ENCODE results near the gene DBNDD1. TPM values are rescaled to one million over a fixed set of nuclear protein-coding genes. Genes with fewer than 3 reads are reported as not detected.

Gene DBNDD1
- total and polyA plus RNA-seq, 10 of the 15 experiments (the other 5 are each of a cell fraction or from before 2014, with no cell fraction given) = 0.06 to 4.6 (median 0.55) TPM

DNA sequence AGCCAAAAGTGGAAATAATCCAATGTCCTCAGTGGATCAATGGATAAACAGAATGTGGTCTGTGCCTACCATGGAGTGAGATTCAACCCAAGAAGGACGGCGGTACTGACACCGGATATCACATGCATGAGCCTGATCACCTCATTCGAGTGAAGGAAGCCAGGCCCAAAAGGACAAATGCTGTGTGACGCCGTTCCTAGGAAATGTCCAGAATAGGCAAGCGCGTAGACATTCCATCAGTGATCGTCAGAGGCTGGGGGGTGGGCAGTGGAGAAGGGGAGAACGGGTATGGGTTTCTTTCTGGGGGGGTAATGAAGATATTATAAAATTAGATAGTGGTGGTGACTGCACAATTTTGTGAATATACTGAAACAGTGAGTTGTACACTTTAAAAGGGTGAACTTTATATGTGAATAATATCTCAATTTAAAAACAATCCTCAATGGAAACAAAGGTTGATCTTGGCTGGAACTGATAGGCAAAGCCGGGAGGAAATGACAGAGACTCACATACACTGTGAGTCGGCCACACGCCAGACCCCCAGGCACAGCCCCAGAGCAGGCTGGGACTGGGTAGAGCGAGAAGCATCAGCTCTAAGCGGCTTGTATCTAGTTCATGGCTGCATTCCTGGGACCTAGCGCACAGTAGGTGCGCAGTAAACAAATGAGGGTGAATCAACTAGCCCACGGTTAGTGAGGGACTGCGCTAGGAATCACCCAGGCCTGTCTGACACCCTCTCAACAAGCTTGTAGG is 3.5 kb downstream of the DBNDD1 start:
- SMC1A ChIA-PET (ENCODE audit: uncharacterized antibody, unreplicated experiment) = no interaction called here
- H2AFZ ChIP-seq (ENCODE audit: control insufficient read depth, low read depth, low read length) = no peak overlapping the region
- no peaks in the 10 kb centered on the region for H4K20me1 ChIP-seq (ENCODE audit: control insufficient read depth, insufficient read depth)
- H3K27me3 ChIP-seq (replicated peaks in 1 of 2; ENCODE audit: control insufficient read depth in 2 of 2, insufficient read depth in 2 of 2, low read length in 1 of 2) = peaks cover 5 to 7% of the 10 kb centered on the region in 2 experiments; a peak in 3 of 4 replicates
- no peak for FAIRE-seq
- no TSS peak for BruUV-seq (replicated peaks)
- H3K27ac ChIP-seq (ENCODE audit: control insufficient read depth, insufficient read depth) = no peak overlapping the region
- RAD21 ChIA-PET (ENCODE audit: unreplicated experiment) = no interaction called here
- in situ Hi-C loops (cut with MboI) = no loop called here
- POLR2A ChIA-PET = no interaction called here
- DNase-seq (ENCODE audit: low read depth, low spot score) = no peak
- no peaks in the 10 kb centered on the region for H3K36me3 ChIP-seq (ENCODE audit: control insufficient read depth in 2 of 2, insufficient read depth in 2 of 2, low read length in 1 of 2)
- no peaks in the 10 kb centered on the region for H3K9me3 ChIP-seq (replicated peaks; ENCODE audit: control insufficient read depth, insufficient read depth, low read length)
- ATAC-seq = no peak
- H3K79me2 ChIP-seq (ENCODE audit: control insufficient read depth, insufficient read depth, low read length) = no peaks in the 10 kb centered on the region
- 72% methylated on average over 19 of the region's 19 CpGs for WGBS (ENCODE audit: insufficient coverage, insufficient replicate concordance, low lambda C conversion rate, missing lambda C conversion rate)
- H3K4me1 ChIP-seq (ENCODE audit: control insufficient read depth, insufficient read depth, low read length) = no peaks in the 10 kb centered on the region
- H3K4me3 ChIP-seq = no peak overlapping the region
- intact Hi-C loops (cut with micrococcal nuclease; ENCODE audit: unreplicated experiment) = no loop called here
- CTCF ChIA-PET = no interaction called here
- no peak for TF ChIP-seq BCL11A (IDR thresholded peaks at IDR 0.05; ENCODE audit: low read depth, low read length)
- TF ChIP-seq RUNX3 (IDR thresholded peaks at IDR 0.05; ENCODE audit: low read length) = no peak
- TF ChIP-seq BMI1 (IDR thresholded peaks at IDR 0.05; ENCODE audit: borderline replicate concordance) = no peak
- TF ChIP-seq, protein P1, sequence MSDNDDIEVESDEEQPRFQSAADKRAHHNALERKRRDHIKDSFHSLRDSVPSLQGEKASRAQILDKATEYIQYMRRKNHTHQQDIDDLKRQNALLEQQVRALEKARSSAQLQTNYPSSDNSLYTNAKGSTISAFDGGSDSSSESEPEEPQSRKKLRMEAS (IDR thresholded peaks at IDR 0.05; ENCODE audit: low read depth, low read length) = no peak
- no peak for TF ChIP-seq MYB (IDR thresholded peaks at IDR 0.05; ENCODE audit: borderline replicate concordance, low read depth, low read length)
- TF ChIP-seq, protein P2, sequence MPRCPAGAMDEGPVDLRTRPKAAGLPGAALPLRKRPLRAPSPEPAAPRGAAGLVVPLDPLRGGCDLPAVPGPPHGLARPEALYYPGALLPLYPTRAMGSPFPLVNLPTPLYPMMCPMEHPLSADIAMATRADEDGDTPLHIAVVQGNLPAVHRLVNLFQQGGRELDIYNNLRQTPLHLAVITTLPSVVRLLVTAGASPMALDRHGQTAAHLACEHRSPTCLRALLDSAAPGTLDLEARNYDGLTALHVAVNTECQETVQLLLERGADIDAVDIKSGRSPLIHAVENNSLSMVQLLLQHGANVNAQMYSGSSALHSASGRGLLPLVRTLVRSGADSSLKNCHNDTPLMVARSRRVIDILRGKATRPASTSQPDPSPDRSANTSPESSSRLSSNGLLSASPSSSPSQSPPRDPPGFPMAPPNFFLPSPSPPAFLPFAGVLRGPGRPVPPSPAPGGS (IDR thresholded peaks at IDR 0.05; ENCODE audit: borderline replicate concordance, insufficient read depth, low read depth, low read length, poor library complexity, severe bottlenecking) = no peak
- no peak overlapping the region for H3K9ac ChIP-seq (ENCODE audit: control insufficient read depth, insufficient read depth, low read length)
- no peak overlapping the region for H3K4me2 ChIP-seq (ENCODE audit: control insufficient read depth, insufficient read depth)
